ENCODE measurements around the gene SPIC.

- TF ChIP-seq EZH2phosphoT487 (IDR thresholded peaks at IDR 0.05; ENCODE audit: borderline replicate concordance, low read length) (no peak), CTCF (conservative IDR thresholded peaks at IDR 0.05; ENCODE audit: low read depth, low read length) (no peak)
Measured at GRCh38 chr12:101488469-101488868, 13.3 kb downstream of the SPIC start.
